IMR-90 (cell line): ENCODE measurements around the gene GAL3ST1. TPM values are rescaled to one million over a fixed set of nuclear protein-coding genes. Genes with fewer than 3 reads are reported as not detected.

Source experiments
- ATAC-seq: fragments of 200-7000 bp; cut with Tn5 transposase; 2 replicates; pipeline ENCODE4 v1.9.1; 2020; ENCODE audit warnings: low read depth, mild to moderate bottlenecking, moderate library complexity
- BruUV-seq: library from RNA; stranded (reverse); fragments of 400-500 nt; replicated peaks from 2 replicates; lab custom pipeline; 2021; lab: Mats Ljungman, UMichigan
- CTCF ChIA-PET: fragments of 300-600 bp; formaldehyde crosslinking; extraction: SDS; loops from one replicate; lab custom pipeline; 2021; ENCODE audit warnings: antibody characterized with exemption; lab: Yijun Ruan, JAX
- POLR2A ChIA-PET: fragments of 300-600 bp; sonication (Branson Sonifier 250); formaldehyde crosslinking; loops from one replicate; lab custom pipeline; 2022; ENCODE audit warnings: antibody characterized with exemption; ENCODE audit not compliant: unreplicated experiment; lab: Charles Lee
- DNase-seq: peaks from one replicate; pipeline ENCODE4 v3.0.0; 2013
- H2AFZ ChIP-seq: replicated peaks from 2 replicates; pipeline ENCODE3; 2013; ENCODE audit warnings: low read length, mild to moderate bottlenecking; ENCODE audit not compliant: poor library complexity
- H2AK5ac ChIP-seq: 2 replicates; pipeline ENCODE4 v1.6.1; 2013; ENCODE audit warnings: low read depth, low read length, inconsistent platforms
- H2AK9ac ChIP-seq: replicated peaks from 2 replicates; pipeline ENCODE3; 2013; ENCODE audit warnings: mild to moderate bottlenecking, low read depth, low read length, moderate library complexity; ENCODE audit not compliant: poor library complexity
- H2BK120ac ChIP-seq: 2 replicates; pipeline ENCODE4 v1.6.1; 2013; ENCODE audit warnings: low read depth, low read length, inconsistent platforms
- H2BK15ac ChIP-seq: 3 replicates; pipeline ENCODE4 v1.6.1; 2013; ENCODE audit warnings: low read depth, low read length, inconsistent platforms
- H2BK20ac ChIP-seq: 2 replicates; pipeline ENCODE4 v1.6.1; 2013; ENCODE audit warnings: low read depth, mild to moderate bottlenecking, inconsistent platforms, low read length, moderate library complexity
- H2BK5ac ChIP-seq: 2 replicates; pipeline ENCODE4 v1.6.1; 2013; ENCODE audit warnings: mild to moderate bottlenecking, low read depth, low read length, inconsistent platforms; ENCODE audit not compliant: poor library complexity, severe bottlenecking
- H3K14ac ChIP-seq: replicated peaks from 2 replicates; pipeline ENCODE4 v1.6.1; 2013; ENCODE audit warnings: low read depth, low read length, inconsistent platforms
- H3K18ac ChIP-seq: 2 replicates; pipeline ENCODE4 v1.6.1; 2013; ENCODE audit warnings: low read depth, low read length, control low read depth
- H3K23ac ChIP-seq: 2 replicates; pipeline ENCODE4 v1.6.1; 2013; ENCODE audit warnings: low read depth, low read length, inconsistent platforms
- H3K27ac ChIP-seq: 2 replicates; pipeline ENCODE4 v1.5.1; 2013; ENCODE audit warnings: mild to moderate bottlenecking, control low read depth, low read length; ENCODE audit not compliant: insufficient read depth
- H3K27me3 ChIP-seq: 2 replicates; pipeline ENCODE4 v1.6.1; 2013; ENCODE audit warnings: low read length; ENCODE audit not compliant: control insufficient read depth, insufficient read depth
- H3K36me3 ChIP-seq: 2 replicates; pipeline ENCODE4 v1.6.1; 2013; ENCODE audit warnings: low read length, mixed read lengths; ENCODE audit not compliant: control insufficient read depth, insufficient read depth
- H3K4ac ChIP-seq: 2 replicates; pipeline ENCODE4 v1.6.1; 2013; ENCODE audit warnings: low read depth, low read length, inconsistent platforms
- H3K4me1 ChIP-seq: 2 replicates; pipeline ENCODE4 v1.6.1; 2013; ENCODE audit warnings: low read length, mixed read lengths; ENCODE audit not compliant: control insufficient read depth, insufficient read depth
- H3K4me2 ChIP-seq: 2 replicates; pipeline ENCODE4 v1.6.1; 2013; ENCODE audit warnings: low read depth, mild to moderate bottlenecking, control low read depth, low read length, moderate library complexity
- H3K4me3 ChIP-seq: 2 replicates; pipeline ENCODE4 v1.5.1; 2013; ENCODE audit warnings: low read depth, mild to moderate bottlenecking, control low read depth, low read length, moderate library complexity; ENCODE audit not compliant: insufficient read depth
- H3K56ac ChIP-seq: 2 replicates; pipeline ENCODE4 v1.6.1; 2013; ENCODE audit warnings: low read length, inconsistent platforms; ENCODE audit not compliant: insufficient read depth; ENCODE audit errors: extremely low read depth
- H3K79me1 ChIP-seq, 2 experiments: 2 replicates each; pipeline ENCODE4 v1.6.1; 2013; ENCODE audit warnings: low read length in 2 of 2, inconsistent platforms in 1 of 2, low read depth in 1 of 2
- H3K9ac ChIP-seq: 2 replicates; pipeline ENCODE4 v1.6.1; 2013; ENCODE audit warnings: low read depth, low read length, control low read depth
- H3K9me1 ChIP-seq: 2 replicates; pipeline ENCODE4 v1.6.1; 2013; ENCODE audit warnings: low read length, inconsistent platforms; ENCODE audit not compliant: insufficient read depth
- H3K9me3 ChIP-seq: 2 replicates; pipeline ENCODE4 v1.6.1; 2013; ENCODE audit warnings: low read length; ENCODE audit not compliant: control insufficient read depth, insufficient read depth
- H4K20me1 ChIP-seq: 2 replicates; pipeline ENCODE4 v1.6.1; 2013; ENCODE audit warnings: low read length, inconsistent platforms; ENCODE audit not compliant: insufficient read depth
- H4K5ac ChIP-seq: 2 replicates; pipeline ENCODE4 v1.6.1; 2013; ENCODE audit warnings: mild to moderate bottlenecking, low read depth, low read length, control low read depth
- H4K8ac ChIP-seq, 2 experiments: 2 replicates each; pipeline ENCODE4 v1.6.1; 2013; ENCODE audit warnings: low read depth in 2 of 2, low read length in 2 of 2, control low read depth in 1 of 2, inconsistent platforms in 1 of 2
- H4K91ac ChIP-seq: 2 replicates; pipeline ENCODE4 v1.6.1; 2013; ENCODE audit warnings: low read depth, low read length, inconsistent platforms; ENCODE audit not compliant: insufficient read depth
- FOS ChIP-seq: fragments of 150-350 bp; IDR thresholded peaks from 2 replicates; pipeline ENCODE4 v1.6.1; 2016; ENCODE audit warnings: low read depth, low read length
- SMC3 ChIP-seq: fragments of 150-350 bp; IDR thresholded peaks from 2 replicates; pipeline ENCODE4 v1.6.1; 2016; ENCODE audit warnings: low read depth, mild to moderate bottlenecking, antibody characterized with exemption, low read length, moderate library complexity
- WGBS, 2 experiments: methylation state at CpG; one replicate each; pipeline versions ENCODE4 v1.1.5 to v1.1.7; 2013; ENCODE audit warnings: missing lambda C conversion rate in 2 of 2; ENCODE audit not compliant: insufficient read length in 1 of 2; ENCODE audit errors: extremely low coverage in 2 of 2; 5-methylcytosine and 5-hydroxymethylcytosine counted together
- dilution Hi-C: fragments of 300-500 bp; cut with HindIII; formaldehyde crosslinking; loops from one replicate; pipeline ENCODE4 v1.14.3; 2018; ENCODE audit warnings: low sequenced_read_pairs; ENCODE audit not compliant: unreplicated experiment
- in situ Hi-C: fragments of 300-500 bp; cut with MboI; formaldehyde crosslinking; loops from 3 replicates; pipeline ENCODE4 v1.14.3; 2019; ENCODE audit warnings: low sequenced_read_pairs, inconsistent platforms, mixed read lengths
- intact Hi-C: fragments of 100-400 bp; cut with micrococcal nuclease; formaldehyde crosslinking; loops from 2 replicates; pipeline ENCODE4 v1.10.0; 2022
- polyA plus RNA-seq, 3 experiments: library from polyadenylated mRNA; depleted of rRNA; stranded (reverse); fragments of >200 nt; gene quantifications; 2 replicates each; pipeline ENCODE4 v1.2.3, GENCODE V29; 2012; ENCODE audit warnings: low replicate concordance in 1 of 3
- total RNA-seq: library from RNA; depleted of rRNA; stranded (reverse); fragments of >200 nt; gene quantifications from 2 replicates; pipeline ENCODE4 v1.2.3, GENCODE V29; 2012

GAL3ST1 gene
- total and polyA plus RNA-seq, 2 of the 4 experiments (the other 2 are of a cell fraction) = not detected

DNA sequence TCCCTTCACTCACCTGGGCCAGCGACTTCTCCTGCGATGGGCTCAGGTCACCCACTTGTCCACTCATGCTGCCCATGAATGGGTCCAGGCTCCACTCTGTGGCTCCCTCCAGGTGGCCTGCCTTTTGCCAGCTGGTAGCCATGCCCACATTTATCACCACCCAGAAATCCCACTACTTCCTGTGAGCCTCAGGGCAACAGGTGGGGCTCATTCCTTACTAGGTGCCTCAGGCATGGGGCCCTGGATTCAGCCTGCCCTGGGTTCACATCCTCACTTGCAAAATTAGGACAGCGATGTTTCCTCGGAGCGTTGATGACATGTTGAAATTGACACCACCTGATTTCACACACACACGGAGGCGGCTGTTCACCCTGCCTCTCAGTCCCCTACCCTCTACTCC is 27.8 kb downstream of the GAL3ST1 start, which contains the start of gene SEC14L6:
Gene SEC14L6, minus strand, starts transcription at position 126 of the 400 bp plus-strand sequence. Its CDS starts 59 bp downstream, at position 67.
- no peak within 1 kb of the TSS for H3K56ac ChIP-seq
- dilution Hi-C loops = no loop called here
- H3K23ac ChIP-seq = no peak within 1 kb of the TSS
- H3K4me2 ChIP-seq = no peak within 1 kb of the TSS
- H2AK5ac ChIP-seq = no peak within 1 kb of the TSS
- intact Hi-C loops = no loop called here
- peaks cover 63% of the 10 kb centered on the region for H3K27me3 ChIP-seq
- no peaks in the 10 kb centered on the region for H3K79me1 ChIP-seq
- H3K4me3 ChIP-seq = no peak within 1 kb of the TSS
- no TSS peak for BruUV-seq
- no peak within 1 kb of the TSS for H3K27ac ChIP-seq
- TF ChIP-seq SMC3 = no peak
- TF ChIP-seq FOS = no peak
- H3K9ac ChIP-seq = no peak within 1 kb of the TSS
- H4K5ac ChIP-seq = no peak within 1 kb of the TSS
- no peak within 1 kb of the TSS for H2BK15ac ChIP-seq
- H3K4me1 ChIP-seq = peaks cover 2% of the 10 kb centered on the region; the same call in 1 of the 2 replicates
- H2BK120ac ChIP-seq = no peak within 1 kb of the TSS
- ChIA-PET CTCF (no interaction called here), POLR2A (no interaction called here)
- no peak within 1 kb of the TSS for H2BK20ac ChIP-seq
- no peak within 1 kb of the TSS for H4K8ac ChIP-seq
- no peaks in the 10 kb centered on the region for H3K36me3 ChIP-seq
- H2AFZ ChIP-seq = peak within 1 kb of the TSS; percentile 32
- no peak within 1 kb of the TSS for H4K91ac ChIP-seq
- no peaks in the 10 kb centered on the region for H3K9me1 ChIP-seq
- no peaks in the 10 kb centered on the region for H3K9me3 ChIP-seq
- no peak within 1 kb of the TSS for H3K4ac ChIP-seq
- in situ Hi-C loops = no loop called here
- no peaks in the 10 kb centered on the region; the same call in 1 of the 2 replicates for H4K20me1 ChIP-seq
- no peak within 1 kb of the TSS for H3K18ac ChIP-seq
- 56% methylated on average over 5 of the region's 7 CpGs; no CpG with 5 or more reads in 1 of the 2 experiments for WGBS, 2 experiments
- H2BK5ac ChIP-seq = no peak within 1 kb of the TSS
- ATAC-seq (no peak), DNase-seq (no peak)
- no peak within 1 kb of the TSS for H2AK9ac ChIP-seq
- H3K14ac ChIP-seq = no peak within 1 kb of the TSS
